ENCODE data around the gene ALG9. TPM values are rescaled to one million over a fixed set of nuclear protein-coding genes. Genes with fewer than 3 reads are reported as not detected.

The ALG9 gene
- total and polyA plus RNA-seq, 10 of the 15 experiments (the other 5 are each of a cell fraction or from before 2014, with no cell fraction given) = 10.8 to 41.6 (median 25.5) TPM

- TF ChIP-seq, protein P1, sequence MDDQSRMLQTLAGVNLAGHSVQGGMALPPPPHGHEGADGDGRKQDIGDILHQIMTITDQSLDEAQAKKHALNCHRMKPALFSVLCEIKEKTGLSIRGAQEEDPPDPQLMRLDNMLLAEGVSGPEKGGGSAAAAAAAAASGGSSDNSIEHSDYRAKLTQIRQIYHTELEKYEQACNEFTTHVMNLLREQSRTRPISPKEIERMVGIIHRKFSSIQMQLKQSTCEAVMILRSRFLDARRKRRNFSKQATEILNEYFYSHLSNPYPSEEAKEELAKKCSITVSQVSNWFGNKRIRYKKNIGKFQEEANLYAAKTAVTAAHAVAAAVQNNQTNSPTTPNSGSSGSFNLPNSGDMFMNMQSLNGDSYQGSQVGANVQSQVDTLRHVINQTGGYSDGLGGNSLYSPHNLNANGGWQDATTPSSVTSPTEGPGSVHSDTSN (IDR thresholded peaks at IDR 0.05; ENCODE audit: insufficient replicate concordance, low read depth, low read length) = no peak
- no peak for TF ChIP-seq RBBP5 (conservative IDR thresholded peaks at IDR 0.05)
- no peak for TF ChIP-seq SMARCA5 (IDR thresholded peaks at IDR 0.05)
- no peak for TF ChIP-seq TBL1XR1 (IDR thresholded peaks at IDR 0.05; ENCODE audit: low read depth, low read length)
- TF ChIP-seq, protein P2, sequence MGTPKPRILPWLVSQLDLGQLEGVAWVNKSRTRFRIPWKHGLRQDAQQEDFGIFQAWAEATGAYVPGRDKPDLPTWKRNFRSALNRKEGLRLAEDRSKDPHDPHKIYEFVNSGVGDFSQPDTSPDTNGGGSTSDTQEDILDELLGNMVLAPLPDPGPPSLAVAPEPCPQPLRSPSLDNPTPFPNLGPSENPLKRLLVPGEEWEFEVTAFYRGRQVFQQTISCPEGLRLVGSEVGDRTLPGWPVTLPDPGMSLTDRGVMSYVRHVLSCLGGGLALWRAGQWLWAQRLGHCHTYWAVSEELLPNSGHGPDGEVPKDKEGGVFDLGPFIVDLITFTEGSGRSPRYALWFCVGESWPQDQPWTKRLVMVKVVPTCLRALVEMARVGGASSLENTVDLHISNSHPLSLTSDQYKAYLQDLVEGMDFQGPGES (IDR thresholded peaks at IDR 0.05) = no peak
- TF ChIP-seq, protein P3, sequence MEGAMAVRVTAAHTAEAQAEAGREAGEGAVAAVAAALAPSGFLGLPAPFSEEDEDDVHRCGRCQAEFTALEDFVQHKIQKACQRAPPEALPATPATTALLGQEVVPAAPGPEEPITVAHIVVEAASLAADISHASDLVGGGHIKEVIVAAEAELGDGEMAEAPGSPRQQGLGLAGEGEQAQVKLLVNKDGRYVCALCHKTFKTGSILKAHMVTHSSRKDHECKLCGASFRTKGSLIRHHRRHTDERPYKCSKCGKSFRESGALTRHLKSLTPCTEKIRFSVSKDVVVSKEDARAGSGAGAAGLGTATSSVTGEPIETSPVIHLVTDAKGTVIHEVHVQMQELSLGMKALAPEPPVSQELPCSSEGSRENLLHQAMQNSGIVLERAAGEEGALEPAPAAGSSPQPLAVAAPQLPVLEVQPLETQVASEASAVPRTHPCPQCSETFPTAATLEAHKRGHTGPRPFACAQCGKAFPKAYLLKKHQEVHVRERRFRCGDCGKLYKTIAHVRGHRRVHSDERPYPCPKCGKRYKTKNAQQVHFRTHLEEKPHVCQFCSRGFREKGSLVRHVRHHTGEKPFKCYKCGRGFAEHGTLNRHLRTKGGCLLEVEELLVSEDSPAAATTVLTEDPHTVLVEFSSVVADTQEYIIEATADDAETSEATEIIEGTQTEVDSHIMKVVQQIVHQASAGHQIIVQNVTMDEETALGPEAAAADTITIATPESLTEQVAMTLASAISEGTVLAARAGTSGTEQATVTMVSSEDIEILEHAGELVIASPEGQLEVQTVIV (IDR thresholded peaks at IDR 0.05; ENCODE audit: borderline replicate concordance, partially characterized antibody) = no peak
Measured at GRCh38 chr11:111845276-111846028, 25.9 kb downstream of the ALG9 start (continued).

Measured in GM12878 (cell line).